Fibroblast of skin of abdomen (primary cell): ENCODE measurements around the gene ZDHHC11. TPM values are rescaled to one million over a fixed set of nuclear protein-coding genes. Genes with fewer than 3 reads are reported as not detected.

ENCODE experiments used
- DNase-seq: peaks from one replicate; pipeline ENCODE4 v3.0.0-alpha.2; 2013
- polyA plus RNA-seq, 2 experiments: library from polyadenylated mRNA; unstranded; fragments of 120-200 nt; gene quantifications; one replicate each; pipeline ENCODE4 v1.2.1, GENCODE V29; 2013; ENCODE audit not compliant: insufficient read length in 2 of 2

The ZDHHC11 gene, protein sequence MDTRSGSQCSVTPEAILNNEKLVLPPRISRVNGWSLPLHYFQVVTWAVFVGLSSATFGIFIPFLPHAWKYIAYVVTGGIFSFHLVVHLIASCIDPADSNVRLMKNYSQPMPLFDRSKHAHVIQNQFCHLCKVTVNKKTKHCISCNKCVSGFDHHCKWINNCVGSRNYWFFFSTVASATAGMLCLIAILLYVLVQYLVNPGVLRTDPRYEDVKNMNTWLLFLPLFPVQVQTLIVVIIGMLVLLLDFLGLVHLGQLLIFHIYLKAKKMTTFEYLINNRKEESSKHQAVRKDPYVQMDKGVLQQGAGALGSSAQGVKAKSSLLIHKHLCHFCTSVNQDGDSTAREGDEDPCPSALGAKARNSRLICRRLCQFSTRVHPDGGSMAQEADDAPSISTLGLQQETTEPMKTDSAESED
- 1.2 TPM for polyA plus RNA-seq (2013, experiment 1 of 2; ENCODE audit: insufficient read length)
- 0.63 TPM for polyA plus RNA-seq (2013, experiment 2 of 2; ENCODE audit: insufficient read length)

DNA sequence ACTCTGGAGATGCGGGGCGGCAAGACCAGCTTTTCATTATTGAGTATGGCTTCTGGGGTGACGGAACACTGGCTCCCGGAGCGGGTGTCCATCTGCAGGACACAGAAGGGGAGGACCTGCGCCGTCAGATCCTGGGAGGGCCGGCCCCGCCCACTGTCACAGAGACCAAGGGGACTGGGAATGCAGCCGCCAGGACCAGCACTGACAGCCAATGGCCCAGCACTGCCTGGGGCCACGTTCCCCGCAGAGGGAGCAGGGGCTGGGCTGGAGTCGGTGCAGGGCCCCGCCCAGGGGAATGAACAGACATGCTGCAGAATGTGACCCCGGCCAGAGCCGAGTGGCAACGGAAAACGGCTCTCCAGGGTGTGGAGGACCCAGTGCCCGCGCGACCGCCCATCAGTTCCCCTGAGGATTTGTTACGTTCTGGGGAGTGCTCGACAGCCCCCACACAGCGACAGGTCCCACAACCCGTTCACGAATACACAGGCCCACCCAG lies at the start of gene ZDHHC11:
Gene ZDHHC11 (minus strand): TSS at position 476 of the 496 bp plus-strand sequence. CDS start 384 bp downstream, at position 92.
- DNase-seq = no peak

GRCh38 chr5:893711-894110 lies 42.9 kb upstream of the ZDHHC11 start:
- no peak for DNase-seq

DNA sequence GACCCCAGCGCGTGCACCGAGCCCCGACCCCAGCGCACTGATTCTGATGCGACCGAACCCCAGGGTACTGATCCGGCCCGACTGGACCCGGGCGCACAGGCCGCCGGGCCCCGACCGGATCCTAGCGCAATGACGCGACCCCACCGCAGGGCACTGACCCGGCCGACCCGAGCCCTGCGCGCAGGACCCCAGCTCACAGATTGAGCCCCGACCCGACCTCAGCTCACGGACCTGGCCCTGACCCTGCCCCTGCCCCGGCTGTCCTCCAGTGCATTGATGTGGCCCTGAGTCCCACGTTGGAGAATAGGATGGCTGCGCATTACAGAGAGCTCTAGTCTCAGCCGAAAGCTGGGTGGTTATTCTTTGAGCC lies 42.3 kb upstream of the ZDHHC11 start:
- no peak for DNase-seq

DNA sequence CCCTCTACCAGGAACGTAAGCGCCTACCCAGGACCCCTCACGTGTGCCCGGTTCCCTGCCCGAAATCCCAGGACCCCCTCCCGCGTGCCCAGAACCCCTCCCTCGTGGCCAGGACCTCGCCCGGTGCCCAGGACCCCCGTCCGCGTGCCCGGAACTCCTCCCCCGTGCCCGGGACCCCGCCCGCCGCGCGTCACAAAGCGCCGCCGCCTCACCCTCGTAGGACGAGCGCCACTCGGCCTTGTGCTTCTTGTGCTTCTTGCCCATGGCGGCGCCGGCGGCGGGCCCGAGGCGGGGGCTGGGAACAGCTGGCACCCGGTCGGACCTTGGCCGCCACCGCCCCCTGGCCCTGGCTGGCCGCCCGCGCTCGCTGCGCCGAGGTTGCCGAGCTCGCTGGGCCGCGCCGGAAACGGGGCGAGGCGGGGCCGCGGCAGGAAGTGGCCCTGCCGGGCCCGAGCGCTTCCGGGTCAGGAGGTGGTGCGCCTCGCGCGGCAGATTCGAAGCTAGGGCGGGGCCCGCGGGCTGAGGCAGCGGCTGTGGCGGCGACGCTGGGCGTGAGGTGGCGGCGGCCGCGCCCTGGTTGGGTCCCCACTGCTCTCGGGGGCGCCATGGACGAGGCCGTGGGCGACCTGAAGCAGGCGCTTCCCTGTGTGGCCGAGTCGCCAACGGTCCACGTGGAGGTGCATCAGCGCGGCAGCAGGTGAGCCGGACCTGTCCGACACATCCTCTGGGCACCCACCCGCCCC lies 41.8 kb upstream of the ZDHHC11 start, which contains the start of the genes BRD9 and TRIP13:
Gene BRD9 (minus strand): TSS at position 408 of the 743 bp plus-strand sequence. CDS start 144 bp downstream, at position 264.
Gene TRIP13 (plus strand): TSS at position 491 of the 743 bp plus-strand sequence. CDS start 115 bp downstream, at position 606.
- DNase-seq = peak; percentile 78

DNA sequence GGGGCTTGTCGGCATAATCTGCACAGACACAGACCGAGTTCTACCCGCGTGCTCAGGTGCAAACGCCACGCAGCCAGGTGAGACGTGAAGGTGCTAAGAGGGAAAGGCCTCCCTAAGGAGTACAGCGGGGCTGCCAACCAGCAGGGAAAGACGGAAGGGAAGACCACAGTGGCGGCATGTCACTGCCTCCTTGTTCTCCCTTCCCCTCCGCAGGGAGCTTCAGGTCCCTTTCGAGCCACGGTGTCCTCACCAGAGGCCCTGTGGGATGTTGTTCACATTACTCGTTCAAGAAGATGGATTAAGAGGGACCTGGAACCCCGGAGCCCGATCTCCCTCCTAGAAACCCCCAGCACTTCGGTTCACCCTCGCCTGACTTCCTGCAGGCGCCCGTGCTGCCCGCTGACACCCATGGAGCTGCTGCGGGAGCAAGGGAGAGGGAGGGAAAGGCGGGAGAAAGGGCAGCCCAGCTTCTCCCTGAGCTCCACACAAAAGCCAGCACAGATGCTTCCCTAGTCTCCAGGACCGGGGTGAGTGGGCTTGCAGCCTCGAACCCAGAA lies 41.1 kb upstream of the ZDHHC11 start:
- DNase-seq = peak; percentile 4

GRCh38 chr5:891117-891836 lies 40.5 kb upstream of the ZDHHC11 start:
- DNase-seq = peak; percentile 3

DNA sequence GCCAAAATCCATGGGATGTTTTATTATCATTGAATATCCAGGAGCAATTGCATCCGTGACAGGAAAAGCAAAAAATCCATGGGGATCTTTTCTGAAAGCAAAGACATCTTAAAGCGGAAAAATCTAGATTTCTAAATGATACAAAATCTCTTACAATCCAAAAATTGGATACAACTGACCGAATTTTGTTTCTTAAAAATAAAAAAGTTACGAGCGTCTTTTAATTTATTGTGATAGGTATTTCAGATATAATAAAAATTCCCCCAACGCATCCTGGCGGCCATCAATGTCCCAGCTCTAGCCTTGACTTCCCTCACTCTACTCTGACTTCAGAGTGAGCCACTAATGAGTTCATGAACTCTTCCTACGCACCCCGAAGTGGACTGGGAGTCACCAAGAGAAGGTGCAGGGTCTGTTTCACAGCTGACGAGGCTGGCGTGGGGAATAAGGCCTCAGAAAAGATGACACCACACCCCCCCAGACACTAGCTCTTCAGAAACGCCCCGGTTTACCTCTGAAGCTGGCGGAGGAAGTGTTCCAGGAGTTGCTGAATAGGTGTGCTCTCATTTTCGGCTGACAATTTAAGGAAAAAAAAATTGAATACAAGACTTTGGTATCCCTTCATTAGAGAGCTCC lies 38.4 kb upstream of the ZDHHC11 start:
- no peak for DNase-seq

DNA sequence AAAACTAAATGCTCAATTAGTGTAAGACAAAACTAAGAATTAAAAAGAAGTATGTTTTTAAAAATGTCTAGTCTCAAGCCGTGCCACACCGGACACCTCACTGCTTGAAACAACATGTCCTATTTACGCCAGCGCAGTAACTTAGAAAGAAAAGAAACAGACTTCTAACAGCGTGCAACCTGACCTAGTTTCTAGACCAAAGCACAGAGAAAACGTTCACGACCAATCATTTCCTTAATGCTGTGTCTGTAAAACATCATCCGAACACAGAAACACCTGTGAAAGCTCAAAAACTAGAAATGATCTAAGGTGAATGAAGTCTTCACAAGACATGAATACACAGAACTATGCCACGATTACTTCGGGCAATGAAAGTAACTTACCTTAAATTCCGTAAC lies 37.9 kb upstream of the ZDHHC11 start:
- DNase-seq = no peak

DNA sequence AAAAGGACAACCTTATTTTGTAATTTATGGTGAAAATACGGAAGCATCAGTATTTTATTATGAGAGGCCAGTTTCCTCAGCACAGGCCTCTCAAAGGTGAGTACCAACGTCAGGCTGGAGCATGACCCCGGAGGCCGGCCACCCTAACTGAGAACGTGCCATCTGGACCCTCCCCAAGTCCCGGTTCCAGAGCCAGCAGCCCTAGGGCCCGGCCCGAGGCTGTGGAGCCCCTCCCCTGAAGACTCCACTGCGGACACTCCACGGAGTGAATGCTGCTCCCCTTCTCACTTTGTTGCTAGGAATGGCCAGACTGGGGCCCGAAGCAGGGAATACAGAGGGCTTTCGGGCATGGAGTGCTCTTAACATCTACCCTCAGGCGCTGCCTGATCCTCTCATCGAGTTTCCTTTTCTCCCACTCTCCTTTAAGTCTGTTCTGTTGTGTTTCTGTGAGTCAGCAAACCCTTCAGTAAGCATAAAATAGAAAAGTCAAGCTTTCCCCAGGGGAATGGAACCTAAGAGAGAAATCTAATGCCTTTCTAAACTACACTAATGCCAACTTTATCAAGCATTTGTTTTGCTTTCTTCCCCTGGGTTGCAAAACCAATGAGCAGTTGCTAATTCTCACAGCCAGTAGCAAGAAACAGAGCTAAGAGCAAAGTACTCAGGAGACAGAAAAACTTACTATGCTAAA lies 37.3 kb upstream of the ZDHHC11 start:
- no peak for DNase-seq

DNA sequence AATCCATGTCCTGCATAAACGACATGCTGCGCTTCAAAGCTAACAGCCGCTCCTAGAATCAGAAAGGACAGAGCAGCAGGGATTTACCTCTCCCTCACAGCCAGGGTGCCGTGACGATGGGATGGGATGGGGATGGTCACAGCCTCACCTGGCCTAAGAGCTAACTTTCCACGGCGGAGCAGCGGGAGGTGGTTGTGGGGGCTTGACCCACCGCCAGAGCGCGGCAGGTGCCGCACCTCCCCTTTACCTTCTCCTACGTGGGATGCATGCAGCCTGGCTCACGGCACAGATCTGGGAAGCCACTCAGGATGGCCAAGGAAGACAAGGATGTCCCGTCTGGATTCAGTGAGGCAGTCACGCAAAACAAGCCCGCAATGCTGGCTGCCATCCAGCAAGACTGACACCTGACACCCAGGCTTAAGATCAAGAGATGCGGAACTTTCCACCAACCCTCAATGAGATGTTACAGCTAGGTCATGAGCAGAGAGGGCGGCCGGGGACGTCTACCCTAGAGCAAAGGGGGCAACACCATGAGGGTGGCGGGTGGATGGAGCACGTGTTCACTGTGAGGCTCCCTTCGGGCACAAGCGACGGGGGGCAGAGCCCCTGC lies 36.0 kb upstream of the ZDHHC11 start:
- no peak for DNase-seq

DNA sequence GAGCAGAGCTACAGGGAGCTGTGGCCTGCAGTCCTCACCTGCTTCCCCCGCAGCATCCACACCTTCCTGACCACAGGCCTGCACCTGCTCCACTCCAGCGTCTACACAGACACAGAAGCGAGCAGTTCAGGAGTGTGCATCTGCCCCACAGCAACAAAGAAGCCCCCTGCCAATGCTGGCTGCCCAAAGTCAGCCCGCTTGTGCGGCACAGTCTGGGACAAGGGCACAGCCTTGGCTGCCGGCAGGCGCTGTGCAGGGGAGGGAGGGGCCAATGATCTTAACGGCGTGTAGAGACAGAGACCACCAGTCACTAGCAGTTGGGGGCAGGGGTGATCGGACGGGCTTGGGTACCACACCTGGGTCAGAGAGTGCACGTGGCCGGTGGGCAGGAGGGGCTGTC lies 35.2 kb upstream of the ZDHHC11 start:
- no peak for DNase-seq

- DNase-seq = no peak
Observed at GRCh38 chr5:885529-885928, 34.7 kb upstream of the ZDHHC11 start.

- DNase-seq = no peak
Observed at GRCh38 chr5:885127-885442, 34.3 kb upstream of the ZDHHC11 start.

- DNase-seq = no peak
Observed at GRCh38 chr5:884345-885126, 33.8 kb upstream of the ZDHHC11 start.

DNA sequence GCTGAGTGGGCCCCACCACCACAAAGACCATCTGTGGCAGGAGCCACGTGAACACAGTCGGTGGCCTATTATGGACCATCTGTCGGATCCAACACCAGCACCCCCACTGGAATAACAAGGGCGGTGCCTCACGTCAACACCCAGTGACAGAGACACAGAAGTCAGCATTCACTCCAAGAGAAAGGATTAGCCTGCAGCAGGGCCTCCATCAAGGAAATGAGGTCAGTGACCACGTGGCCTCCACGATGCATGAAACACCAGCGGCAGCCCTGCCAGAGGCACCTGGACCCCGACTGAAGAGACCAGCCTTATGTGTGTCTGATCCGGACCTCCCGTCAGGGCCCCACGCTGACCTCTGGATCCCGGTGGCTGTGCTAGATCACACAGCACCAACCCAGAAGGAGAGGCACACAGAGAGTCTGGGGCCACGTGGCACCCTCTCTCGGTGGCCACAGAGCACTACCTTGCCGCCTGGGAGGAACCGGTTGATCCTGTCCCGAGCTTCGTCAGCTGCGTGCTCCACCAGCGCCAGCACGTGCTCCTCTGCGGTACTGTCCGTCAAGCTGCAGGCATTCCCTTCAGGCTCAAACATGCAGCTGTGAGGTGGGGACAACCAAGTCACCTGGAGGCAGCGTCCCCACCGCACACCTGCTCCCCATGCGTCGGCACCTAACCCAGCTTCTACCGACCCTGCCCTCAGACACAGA lies 32.8 kb upstream of the ZDHHC11 start:
- no peak for DNase-seq

DNA sequence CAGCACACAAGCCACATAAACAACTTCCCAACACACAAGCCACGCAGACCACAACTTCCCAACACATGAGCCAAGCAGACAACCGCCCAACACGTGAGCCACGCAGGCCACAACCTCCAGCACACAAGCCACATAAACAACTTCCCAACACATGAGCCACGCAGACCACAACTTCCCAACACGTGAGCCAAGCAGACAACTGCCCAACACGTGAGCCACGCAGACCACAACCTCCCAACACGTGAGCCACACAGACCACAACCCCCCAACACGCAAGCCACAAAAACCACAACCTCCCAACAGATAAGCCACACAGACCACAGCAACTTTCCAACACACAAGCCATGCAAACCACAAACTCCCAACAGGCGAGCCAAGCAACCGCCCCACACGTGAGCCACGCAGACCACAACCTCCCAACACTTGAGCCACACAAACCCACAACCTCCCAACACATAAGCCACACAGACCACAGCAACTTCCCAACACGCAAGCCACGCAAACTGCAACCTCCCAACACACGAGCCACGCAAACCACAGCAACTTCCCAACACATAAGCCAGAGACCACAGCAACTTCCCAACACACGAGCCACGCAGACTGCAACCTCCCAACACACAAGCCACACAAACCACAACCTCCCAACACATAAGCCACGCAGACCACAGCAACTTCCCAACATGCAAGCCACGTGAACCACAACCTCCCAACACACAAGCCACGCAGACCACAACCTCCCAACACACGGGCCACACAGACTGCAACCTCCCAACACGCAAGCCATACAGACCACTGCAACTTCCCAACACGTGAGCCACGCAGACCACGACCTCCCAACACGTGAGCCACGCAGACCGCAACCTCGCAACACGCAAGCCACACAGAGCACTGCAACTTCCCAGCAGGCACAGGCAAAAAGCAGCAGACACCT lies 31.7 kb upstream of the ZDHHC11 start:
- no peak for DNase-seq

DNA sequence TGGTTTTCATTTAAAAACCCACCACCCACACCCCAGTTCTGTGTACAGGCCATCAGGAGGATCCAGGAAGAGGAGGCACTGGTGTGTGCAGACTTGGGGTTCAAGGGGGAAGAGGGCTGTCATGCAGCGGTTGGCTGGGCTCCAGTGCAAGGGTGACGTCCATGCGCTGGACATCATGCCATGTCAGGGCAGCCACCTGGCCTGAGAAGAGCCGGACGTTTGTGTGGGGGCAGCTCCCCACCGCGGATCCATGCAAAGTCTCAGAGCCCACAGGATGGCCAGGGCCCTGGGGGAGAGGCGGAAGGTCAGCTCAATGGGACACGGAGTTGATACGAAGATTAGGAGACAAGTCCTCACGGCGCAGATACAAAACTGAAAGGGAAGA lies 30.8 kb upstream of the ZDHHC11 start:
- DNase-seq = no peak
